HG03175 (cell line): ENCODE measurements around the gene LMF1.
"Not testable (repeated sequence)": the region's sequence is repeated elsewhere in the genome, so short reads cannot be mapped to it uniquely, and the experiment has no call there.

Source experiments
- ATAC-seq: cut with Tn5 transposase; IDR thresholded peaks from one replicate; pipeline ENCODE4 v1.9.1; 2021; ENCODE audit warnings: mild to moderate bottlenecking, moderate library complexity; ENCODE audit not compliant: unreplicated experiment

The LMF1 gene

DNA sequence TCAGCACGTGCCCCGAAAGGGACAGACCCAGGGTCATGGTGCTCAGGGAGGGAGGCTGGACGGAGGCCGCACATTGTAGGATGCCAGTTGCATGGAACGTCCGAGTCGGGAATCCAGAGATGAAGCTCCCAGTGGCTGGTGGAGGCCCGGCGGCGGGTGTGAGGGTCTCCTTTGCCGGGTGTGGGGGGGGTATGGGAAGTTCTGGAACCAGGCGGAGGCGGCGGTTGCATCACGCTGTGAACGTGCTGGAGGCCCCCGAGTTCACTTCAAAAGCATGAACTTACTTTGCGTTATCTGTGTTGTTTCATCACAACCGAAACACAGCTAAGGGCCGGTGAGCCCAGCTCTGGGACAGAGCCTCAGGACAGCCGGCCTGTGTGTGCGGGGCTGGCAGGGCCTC, 96.9 kb downstream of the LMF1 start:
- ATAC-seq = no peak

DNA sequence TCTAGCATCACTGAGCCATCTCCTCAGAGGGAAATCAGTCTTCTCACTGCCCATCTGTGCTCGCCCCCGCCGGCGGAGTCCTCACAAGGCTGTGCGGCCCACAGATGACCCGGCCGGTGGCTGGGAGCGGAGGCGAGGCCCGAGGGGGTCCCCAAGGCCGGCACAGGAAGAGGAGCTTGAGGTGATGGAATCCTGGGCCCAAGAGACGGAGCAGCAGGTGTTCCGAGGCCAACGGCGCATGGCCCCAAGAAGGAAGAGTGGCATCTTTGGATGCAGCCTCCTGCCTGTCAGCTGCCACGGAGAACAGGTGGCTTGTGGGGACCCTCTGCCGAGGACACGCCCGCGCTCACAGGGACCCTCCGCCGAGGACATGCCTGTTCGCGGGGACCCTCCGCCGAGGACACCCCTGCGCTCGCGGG, 97.5 kb downstream of the LMF1 start:
- no peak for ATAC-seq

DNA sequence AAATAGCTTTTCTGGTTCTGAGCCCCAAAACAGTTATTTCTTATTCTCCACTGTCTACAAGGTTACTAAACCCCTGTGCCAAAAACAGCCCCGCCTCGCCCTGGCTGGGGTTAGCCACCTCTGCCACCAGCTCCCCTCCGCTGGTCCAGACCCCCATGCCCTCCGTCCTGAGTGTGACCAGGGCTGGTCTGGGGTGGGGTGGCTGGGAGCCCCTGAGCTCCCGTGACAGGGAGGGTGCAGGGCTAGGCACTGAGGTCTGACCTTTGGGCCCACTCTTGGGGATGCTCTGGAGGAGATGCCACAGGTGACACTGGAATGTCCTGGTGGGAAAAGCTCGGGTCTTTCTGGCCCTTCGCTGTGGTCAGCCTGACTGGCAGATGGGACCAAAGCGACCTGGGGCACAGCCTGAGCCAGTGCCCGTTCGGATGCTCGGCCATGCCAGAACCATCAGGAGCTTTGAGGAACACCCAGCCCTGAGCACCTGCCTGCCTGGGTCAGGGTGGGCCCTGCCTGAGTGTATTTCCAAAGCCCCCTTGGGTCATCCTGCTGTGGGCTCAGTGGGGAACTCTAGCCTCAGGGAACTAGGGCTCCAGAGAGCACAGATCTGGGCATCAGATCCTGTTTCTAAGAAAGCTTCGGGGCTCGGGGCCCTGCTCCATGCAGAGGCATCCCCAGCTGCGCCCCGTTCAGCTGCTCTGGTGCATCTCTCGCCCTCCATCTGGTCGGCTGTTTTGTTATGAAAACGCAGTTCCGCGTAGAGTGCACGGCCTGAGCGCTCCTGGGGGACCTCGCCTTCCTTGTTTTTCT, 98.1 kb downstream of the LMF1 start:
- no peak for ATAC-seq

DNA sequence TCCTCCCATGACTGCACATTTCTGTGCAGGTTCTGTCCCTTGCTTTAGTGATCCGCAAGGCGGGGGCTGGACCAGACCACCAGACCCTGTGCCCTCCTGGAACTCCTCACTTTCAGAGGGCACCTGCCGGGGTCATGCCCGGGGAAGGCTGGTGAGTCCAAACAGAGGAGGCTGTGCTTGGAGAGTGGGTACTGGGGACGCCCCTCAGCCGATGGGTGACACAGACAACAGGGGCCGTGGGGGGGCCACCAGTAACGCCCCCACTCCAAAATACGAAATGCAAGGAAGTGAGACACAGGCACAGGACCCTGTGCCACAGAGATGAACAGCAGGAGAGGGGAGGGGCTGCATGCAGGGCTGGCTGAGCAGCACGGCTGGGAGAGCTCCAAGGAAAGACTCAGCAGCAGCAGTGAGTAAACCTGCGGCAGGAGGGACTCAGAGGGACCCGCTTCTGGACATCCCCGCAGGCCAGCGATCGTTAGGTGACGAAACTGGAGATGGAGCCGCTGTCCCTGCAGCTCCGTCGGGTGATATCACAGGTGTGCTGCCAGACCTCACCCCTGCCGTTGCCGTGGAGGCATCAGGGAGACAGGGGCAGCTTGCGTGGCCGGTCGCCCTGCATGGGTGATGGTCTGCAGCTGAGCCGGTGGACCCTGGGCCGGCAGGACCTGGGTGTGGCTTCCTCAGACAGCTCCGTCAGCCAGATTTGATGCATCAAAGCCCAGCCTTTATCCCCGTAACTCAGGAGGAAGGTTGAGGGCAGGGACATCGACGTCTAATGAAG, 99.0 kb downstream of the LMF1 start:
- no peak for ATAC-seq

DNA sequence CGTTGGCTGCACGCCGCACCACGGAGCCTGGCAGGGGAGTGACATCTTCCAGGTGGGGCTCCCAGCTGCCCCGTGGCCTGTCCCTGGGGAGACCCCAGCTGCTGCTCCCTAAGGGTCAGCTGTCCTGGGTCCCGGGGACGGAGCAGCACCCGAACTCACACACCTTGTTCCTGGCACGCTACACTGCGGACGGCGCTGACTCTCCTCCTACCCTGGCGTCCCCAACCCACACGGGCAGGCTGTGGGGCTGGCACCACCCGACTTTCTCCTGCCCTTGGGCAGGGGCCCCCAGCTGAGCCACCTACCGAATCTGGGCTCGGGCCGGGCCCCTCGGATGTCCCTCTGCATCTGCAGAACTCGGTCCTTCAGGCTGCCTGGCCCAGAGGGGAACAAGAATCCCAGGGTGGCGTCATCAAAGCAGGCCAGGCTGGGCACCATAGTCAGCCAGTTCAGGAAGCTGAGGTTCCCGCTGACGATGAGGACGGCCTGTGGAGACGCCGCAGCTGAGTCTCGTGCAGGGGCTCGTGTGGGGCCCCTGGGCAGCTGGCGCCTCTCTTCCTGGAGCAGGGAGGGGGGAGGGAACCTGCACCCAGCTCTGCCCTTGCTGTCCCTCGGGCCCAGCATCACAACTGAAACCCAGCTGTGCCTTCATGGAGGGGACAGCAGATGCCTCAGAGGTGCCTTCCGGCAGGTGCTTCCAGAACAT, 99.8 kb downstream of the LMF1 start:
- no peak for ATAC-seq

DNA sequence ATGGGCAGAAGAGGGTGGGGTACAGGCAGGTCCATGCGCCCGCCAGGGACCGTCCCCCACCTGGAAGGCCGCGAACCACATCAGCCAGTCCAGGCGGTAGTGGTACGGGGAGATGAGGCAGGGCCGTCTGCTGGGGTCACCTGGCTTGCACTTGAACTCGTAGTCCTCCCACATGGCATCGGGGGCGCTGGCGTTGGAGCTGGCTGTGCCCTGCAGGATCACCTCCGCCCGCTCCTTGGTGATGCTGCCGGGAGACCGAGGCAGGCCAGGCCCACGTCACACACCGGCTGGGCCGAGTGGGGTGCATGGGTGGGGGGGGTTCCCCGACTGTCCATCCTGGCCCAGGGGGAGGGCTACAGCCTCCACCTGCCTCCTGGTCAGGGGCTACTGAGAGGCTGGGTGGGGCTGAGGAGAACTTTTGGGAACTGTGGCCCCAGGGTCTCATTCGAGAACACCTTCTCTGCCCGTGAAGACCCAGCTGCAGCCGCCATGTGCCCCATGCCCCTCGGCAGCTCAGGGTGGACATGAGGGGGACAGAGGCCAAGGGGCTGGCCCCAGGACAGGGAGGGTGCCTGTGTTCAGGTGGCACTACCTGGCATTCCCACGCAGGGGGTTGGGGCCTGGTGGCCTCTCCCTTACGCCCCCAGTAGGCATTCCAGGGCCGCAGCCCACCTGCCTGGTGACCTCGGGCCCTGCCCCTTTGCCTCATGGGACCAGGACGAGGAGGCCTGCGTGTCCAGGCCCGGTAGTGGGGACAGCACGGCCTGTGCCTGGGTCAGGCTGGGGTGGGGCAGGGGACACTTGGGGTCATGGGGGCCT, 100.8 kb downstream of the LMF1 start:
- no peak for ATAC-seq

DNA sequence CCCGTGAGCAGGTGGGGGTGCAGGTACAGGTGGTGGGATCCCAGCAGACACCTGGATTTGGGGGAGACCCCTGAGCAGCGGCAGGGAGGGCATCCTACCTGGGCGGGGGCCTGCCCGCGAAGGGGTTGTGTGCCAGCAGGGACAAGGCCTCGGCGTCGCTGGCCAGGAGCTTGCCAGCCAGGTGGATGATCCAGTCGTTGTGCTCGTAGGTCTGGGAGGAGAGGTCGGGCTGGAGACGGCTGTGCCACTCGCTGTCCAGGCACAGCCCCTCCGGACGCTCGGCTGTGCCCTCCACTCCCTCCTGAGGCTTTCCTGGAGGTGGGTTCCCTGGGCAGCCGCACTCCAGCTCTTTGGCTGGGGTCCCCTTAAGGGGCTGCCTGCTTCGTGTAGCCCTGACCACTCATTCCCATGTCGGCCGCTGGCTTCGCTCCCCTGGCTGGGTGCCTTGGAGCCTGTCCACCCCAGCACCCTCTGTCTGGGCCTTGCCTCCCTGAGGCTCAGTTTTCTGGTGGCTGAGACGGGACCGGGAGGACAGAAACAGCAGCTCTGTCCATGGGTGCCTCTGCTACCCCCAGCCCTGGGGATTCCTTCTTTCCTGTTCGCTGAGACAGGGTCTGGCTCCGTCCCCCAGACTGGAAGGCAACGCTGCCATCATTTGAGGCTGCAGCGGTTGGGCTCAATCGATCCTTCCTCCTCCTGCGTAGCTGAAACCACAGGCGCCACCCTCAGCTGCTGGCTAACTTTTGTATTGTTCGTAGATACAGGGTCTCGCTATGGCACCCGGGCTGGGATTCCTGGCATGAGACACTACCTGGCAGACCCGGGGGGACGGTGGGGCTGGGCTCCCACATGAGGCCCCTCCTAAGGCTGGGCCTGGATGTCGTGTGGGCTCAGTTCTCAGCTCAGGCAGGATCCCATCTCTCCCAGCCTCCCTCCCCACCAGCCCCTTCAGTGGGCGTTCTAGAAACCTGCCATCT, 101.7 kb downstream of the LMF1 start:
- no peak for ATAC-seq

DNA sequence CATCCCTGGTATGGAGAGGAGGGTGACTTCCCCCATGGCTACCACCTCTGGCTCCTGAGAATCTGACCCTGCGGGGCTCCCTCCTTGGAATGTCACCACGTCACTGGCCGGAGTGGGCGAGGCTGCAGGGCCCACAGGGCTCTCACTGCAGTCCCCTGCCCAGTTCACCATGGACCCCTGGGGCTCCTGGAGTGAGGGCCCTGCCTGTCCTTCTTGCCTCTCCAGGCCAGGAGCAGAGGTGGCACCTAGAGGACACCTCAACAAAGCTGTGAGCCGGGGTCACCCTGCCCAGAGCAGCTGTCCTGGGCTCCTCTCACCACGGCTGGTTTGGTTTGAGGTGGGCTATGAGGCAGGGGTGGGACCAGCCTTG, 102.4 kb downstream of the LMF1 start:
- ATAC-seq = no peak

DNA sequence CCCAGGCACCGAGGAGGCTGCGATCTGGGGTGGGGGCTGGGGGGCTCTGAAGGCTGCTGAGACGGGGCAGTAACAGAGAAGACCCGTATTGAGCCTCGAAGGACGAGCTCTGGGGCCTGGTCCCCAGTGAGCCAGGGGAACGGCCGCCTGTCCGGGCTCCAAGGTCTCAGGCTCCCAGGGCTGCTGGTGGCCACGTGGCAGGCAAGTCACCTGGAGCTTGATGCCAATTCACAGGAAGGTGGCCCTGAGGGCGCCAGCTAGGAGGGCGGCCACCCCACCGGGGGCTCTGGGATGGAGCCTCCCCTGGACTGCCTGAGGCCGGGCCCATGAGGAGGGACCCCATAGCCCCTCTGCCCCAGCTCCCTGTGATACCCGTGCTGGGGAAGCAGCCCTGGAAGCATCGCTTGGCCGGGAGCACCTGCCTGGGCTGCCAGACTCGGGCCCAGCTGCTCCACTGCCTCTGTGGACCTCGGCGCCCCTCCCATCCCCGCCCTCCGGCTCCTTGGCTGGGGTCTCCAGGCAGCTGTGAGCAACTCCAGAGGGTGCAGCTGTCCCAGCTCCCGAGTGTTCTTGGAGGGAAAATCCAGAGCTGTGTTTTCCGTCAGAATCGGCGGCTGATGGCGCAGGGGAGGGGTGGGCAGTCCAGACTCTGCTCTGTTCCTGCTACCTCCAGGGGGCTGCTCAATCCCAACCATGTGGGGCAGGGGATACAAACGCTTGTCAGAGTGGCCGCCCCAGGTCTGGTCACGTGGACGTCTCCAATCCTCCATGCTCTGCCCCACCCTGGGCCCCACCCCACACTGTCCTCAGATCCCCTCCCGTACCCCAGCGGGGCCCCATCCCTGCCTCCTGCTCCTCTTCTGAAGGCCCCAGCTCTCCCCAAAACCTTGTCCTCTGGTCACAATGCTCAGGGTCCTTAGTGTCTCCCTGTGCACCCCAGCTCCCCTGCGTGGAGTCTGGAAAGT, 103.1 kb downstream of the LMF1 start:
- no peak for ATAC-seq

DNA sequence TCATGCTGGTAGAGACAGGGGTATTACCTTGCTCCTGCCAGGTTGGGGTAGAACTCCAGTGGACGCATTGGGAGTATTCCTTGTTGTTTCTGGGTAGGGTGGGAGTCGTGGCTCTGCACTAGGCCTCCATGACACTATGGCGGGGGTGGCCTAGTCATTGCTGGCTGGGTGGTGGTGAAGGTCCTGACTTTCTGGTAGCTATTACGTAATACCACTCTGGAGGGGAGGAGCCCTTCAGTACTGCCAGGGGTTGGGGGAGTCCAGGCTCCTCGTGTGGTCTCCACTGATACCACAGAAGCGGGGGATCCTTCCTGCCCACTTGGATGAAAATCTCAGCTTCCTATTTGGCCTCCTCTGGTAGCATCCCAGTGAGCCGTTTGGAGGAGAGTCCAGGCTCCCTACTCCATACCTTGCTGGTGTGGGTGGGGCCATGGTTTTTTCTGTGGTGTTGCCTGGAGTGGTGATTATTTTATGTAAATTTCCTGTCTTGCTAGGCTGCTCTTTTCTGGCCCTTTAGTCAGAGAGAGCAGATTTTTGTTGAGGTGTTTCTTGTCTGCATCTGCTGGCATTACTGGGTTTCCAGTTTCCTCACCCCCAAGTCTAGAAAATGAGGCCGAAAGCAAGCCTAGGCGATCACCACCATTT, 104.4 kb downstream of the LMF1 start:
- ATAC-seq = no peak

DNA sequence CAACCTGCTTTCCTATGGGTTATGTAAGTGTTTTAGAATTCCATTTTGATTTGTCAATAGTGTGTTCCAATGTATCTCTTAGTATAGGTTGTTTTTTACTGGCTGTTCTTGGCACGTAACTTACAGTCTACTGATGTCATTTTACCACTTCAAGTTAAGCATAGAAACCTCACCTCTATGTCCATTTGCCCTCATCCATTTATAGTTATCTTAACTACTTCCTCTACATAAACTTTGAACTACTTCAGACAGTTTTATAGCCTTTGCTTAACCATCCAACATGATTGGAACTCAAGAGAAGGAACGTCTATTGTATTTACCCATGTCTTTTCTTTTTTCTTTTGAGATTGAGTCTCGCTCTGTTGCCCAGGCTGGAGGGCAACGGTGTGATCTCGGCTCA, 105.8 kb downstream of the LMF1 start:
- ATAC-seq = no peak

DNA sequence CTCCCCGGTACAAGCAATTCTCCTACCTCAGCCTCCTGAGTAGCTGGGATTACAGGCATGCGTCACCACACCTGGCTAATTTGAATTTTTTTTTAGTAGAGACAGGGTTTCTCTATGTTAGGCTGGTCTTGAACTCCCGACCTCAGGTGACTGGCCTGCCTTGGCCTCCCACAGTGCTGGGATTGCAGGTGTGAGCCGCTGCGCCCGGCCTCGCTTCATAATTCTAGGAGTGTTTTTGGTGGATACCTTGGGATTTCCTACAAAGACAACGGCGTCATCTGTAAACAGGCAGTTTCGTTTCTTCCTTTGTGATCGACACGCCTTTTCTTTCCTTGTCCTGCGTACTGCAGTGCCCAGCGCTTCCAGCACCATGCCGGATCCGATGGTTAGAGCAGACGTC, 109.3 kb downstream of the LMF1 start:
- ATAC-seq = no peak

DNA sequence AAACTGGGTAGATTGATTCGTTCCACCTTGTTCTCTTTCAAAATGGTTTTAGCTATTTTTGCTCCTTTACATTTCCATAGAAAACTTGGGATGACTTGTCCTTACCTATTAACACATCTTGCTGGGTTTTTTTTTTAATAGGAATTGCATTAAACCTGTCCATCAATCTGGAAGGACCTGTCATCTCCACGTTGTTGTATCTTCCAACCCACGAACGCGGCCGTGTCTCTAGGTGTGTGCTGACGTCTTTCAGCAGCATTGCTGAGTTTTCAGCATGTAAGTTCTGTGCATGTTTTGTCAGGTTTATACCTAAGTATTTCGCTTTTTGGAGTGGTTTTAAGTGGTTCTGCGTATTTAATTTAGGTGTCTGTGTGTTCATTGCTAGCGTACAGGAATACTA, 109.9 kb downstream of the LMF1 start:
- ATAC-seq = no peak

DNA sequence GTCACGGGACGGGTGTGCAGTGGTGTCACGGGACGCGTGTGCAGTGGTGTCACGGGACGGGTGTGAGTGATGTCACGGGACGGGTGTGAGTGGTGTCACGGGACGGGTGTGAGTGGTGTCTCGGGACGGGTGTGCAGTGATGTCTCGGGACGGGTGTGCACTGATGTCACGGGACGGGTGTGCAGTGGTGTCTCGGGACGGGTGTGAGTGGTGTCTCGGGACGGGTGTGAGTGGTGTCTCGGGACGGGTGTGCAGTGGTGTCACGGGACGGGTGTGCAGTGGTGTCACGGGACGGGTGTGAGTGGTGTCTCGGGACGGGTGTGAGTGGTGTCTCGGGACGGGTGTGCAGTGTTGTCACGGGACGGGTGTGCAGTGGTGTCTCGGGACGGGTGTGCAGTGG, 111.8 kb downstream of the LMF1 start:
- not testable (repeated sequence) for ATAC-seq

DNA sequence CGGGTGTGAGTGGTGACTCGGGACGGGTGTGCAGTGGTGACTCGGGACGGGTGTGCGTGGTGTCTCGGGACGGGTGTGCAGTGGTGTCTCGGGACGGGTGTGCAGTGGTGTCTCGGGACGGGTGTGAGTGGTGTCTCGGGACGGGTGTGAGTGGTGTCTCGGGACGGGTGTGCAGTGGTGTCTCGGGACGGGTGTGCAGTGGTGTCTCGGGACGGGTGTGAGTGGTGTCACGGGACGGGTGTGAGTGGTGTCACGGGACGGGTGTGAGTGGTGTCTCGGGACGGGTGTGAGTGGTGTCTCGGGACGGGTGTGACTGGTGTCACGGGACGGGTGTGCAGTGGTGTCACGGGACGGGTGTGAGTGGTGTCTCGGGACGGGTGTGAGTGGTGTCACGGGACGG, 112.3 kb downstream of the LMF1 start:
- not testable (repeated sequence) for ATAC-seq

DNA sequence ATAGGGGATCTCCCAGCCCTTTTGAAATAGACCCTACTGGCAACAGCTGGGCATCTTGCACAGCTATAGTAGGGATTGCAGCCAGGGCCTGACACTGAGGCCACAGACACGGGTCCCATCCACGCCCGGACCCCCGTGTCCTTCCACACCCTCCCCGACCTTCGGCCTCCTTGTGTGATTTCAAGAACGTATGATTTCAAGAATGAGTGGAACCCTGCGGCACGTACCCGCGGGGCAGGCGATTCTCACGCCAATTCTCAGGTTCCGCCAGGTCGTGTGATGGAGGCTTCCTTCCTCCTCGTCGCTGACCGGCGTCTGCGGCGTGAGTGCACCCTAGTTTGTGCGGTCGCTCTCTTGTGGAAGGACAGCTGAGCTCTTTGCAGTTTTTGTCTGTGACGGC, 114.0 kb downstream of the LMF1 start:
- no peak for ATAC-seq

DNA sequence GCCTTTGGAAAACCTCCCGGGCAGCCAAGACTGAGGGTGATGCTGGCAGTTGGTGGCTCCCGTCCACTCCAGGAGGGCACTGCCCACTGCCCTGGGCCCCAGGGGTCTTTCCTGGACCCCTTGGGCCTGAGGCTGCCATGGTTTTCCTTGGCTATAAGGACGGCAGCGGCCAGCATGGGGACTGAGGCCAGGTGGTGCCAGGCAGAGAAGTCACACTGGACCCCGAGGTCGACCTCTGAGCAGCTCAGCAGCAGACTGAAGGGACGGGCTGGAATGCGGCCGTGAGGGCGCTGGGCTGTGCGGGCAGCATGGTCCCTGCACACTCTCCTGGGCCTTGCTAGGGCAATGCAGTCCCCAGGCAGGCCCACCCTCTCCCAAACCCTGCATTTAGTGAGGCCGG, 114.7 kb downstream of the LMF1 start:
- ATAC-seq = no peak

DNA sequence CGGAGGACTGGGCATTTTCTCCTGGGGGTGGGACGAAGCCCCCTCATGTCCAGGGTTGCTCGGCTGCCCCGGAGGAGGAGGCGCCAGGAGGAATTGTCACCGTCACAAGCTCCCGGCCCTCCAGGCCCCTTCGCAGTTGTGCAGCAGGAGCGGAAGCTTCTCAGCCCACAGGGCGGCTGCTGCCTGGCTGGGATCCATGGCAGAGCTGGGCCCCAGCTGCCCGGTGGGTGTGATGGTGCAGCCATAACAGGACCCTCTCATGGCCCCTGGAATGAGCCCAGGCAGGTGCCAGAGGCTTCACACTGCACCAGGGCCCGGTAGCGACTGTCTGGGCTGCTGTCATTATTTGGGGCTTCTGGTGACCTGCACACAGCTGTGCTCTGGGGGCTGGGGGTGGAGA, 115.3 kb downstream of the LMF1 start:
- ATAC-seq = no peak
